ENCODE results near the gene PAMR1.

- no peak for TF ChIP-seq CTCF (IDR thresholded peaks at IDR 0.05)
- no peak for TF ChIP-seq POLR2A (IDR thresholded peaks at IDR 0.05)
Measured at GRCh38 chr11:35419184-35419829, 106.1 kb downstream of the PAMR1 start, which contains the start of gene SLC1A2.
